Progenitor cell of endocrine pancreas (in vitro differentiated cells): ENCODE data around the gene HSF5. TPM values are rescaled to one million over a fixed set of nuclear protein-coding genes. Genes with fewer than 3 reads are reported as not detected.

Experiments used
- DNase-seq: peaks from one replicate; pipeline ENCODE4 v3.0.0; 2021; ENCODE audit warnings: low spot score; ENCODE audit not compliant: unreplicated experiment
- H3K27ac Mint-ChIP-seq: 2 replicates; pipeline ENCODE4 v1.8.0; 2021; ENCODE audit warnings: mild to moderate bottlenecking, moderate library complexity, mixed read lengths
- H3K27me3 Mint-ChIP-seq: 2 replicates; pipeline ENCODE4 v1.8.0; 2021; ENCODE audit warnings: mixed read lengths
- H3K36me3 Mint-ChIP-seq: 2 replicates; pipeline ENCODE4 v1.8.0; 2022; ENCODE audit warnings: mixed read lengths; ENCODE audit not compliant: insufficient read depth
- H3K4me1 Mint-ChIP-seq: 2 replicates; pipeline ENCODE4 v1.8.0; 2021; ENCODE audit warnings: low read depth, mixed read lengths
- H3K4me3 Mint-ChIP-seq: 2 replicates; pipeline ENCODE4 v1.8.0; 2021; ENCODE audit warnings: low read depth, mild to moderate bottlenecking, moderate library complexity, mixed read lengths
- H3K9me3 Mint-ChIP-seq: 2 replicates; pipeline ENCODE4 v1.8.0; 2021; ENCODE audit warnings: low read depth, mixed read lengths
- CTCF ChIP-seq: fragments of 200-600 bp; sonication (generic); IDR thresholded peaks from one replicate; pipeline ENCODE4 v1.5.0; 2021; ENCODE audit warnings: antibody characterized with exemption, mild to moderate bottlenecking; ENCODE audit not compliant: unreplicated experiment
- total RNA-seq: library from RNA; stranded (reverse); gene quantifications from 2 replicates; pipeline ENCODE4 v1.2.1, GENCODE V29; 2021

Gene HSF5
- total RNA-seq, 1 donor from 2014 or later, result 0.12 TPM

- H3K36me3 Mint-ChIP-seq, result peaks cover 22% of the 10 kb centered on the region
- H3K4me3 Mint-ChIP-seq, result no peak overlapping the region
- H3K27me3 Mint-ChIP-seq, result no peaks in the 10 kb centered on the region
- no peaks in the 10 kb centered on the region for H3K9me3 Mint-ChIP-seq
- no peak for DNase-seq
- H3K4me1 Mint-ChIP-seq, result peaks cover 13% of the 10 kb centered on the region
- no peak for TF ChIP-seq CTCF
- H3K27ac Mint-ChIP-seq, result no peak overlapping the region
Measured at GRCh38 chr17:58510075-58510474, 21.9 kb upstream of the HSF5 start.

GRCh38 chr17:58508341-58509067, 20.3 kb upstream of the HSF5 start:
- DNase-seq, result no peak
- Mint-ChIP-seq H3K36me3 (peaks cover 28% of the 10 kb centered on the region), H3K9me3 (no peaks in the 10 kb centered on the region), H3K4me1 (peaks cover 8% of the 10 kb centered on the region), H3K4me3 (no peak overlapping the region), H3K27me3 (no peaks in the 10 kb centered on the region), H3K27ac (no peak overlapping the region)
- TF ChIP-seq CTCF, result no peak

GRCh38 chr17:58507123-58507634, 19.0 kb upstream of the HSF5 start:
- Mint-ChIP-seq H3K36me3 (peaks cover 37% of the 10 kb centered on the region), H3K4me3 (no peak overlapping the region), H3K27ac (no peak overlapping the region), H3K9me3 (no peaks in the 10 kb centered on the region), H3K4me1 (no peaks in the 10 kb centered on the region), H3K27me3 (no peaks in the 10 kb centered on the region)
- TF ChIP-seq CTCF, result no peak
- no peak for DNase-seq

GRCh38 chr17:58506354-58507080, 18.3 kb upstream of the HSF5 start:
- H3K4me1 Mint-ChIP-seq, result no peaks in the 10 kb centered on the region
- no peaks in the 10 kb centered on the region for H3K9me3 Mint-ChIP-seq
- no peak for TF ChIP-seq CTCF
- H3K27ac Mint-ChIP-seq, result no peak overlapping the region
- H3K4me3 Mint-ChIP-seq, result no peak overlapping the region
- H3K27me3 Mint-ChIP-seq, result no peaks in the 10 kb centered on the region
- peaks cover 35% of the 10 kb centered on the region for H3K36me3 Mint-ChIP-seq
- no peak for DNase-seq

GRCh38 chr17:58504826-58505351, 16.7 kb upstream of the HSF5 start:
- Mint-ChIP-seq H3K4me3 (no peak overlapping the region), H3K4me1 (no peaks in the 10 kb centered on the region), H3K27me3 (no peaks in the 10 kb centered on the region), H3K36me3 (peaks cover 28% of the 10 kb centered on the region), H3K27ac (no peak overlapping the region), H3K9me3 (no peaks in the 10 kb centered on the region)
- no peak for TF ChIP-seq CTCF
- DNase-seq, result no peak
